ENCODE results near the gene BUB1. TPM values are rescaled to one million over a fixed set of nuclear protein-coding genes. Genes with fewer than 3 reads are reported as not detected.
A peak's percentile ranks its signal among the peaks of the same experiment; 100 is the strongest.

The BUB1 gene
- total and polyA plus RNA-seq, 9 of the 15 experiments (the other 6 are each of a cell fraction or from before 2014, with no cell fraction given), result 73.4 to 247 (median 118) TPM

- TF ChIP-seq RERE (CRISPR knock-in tag; IDR thresholded peaks at IDR 0.05; ENCODE audit: borderline replicate concordance) (no peak), HDAC1 (IDR thresholded peaks at IDR 0.05) (peak in 1 of 2 experiments; percentile 19; a peak in 1 of 4 replicates), HDAC3 (IDR thresholded peaks at IDR 0.05; ENCODE audit: borderline replicate concordance, partially characterized antibody) (no peak), ZNF133 (CRISPR knock-in tag; IDR thresholded peaks at IDR 0.05) (no peak), DMBX1 (CRISPR knock-in tag; IDR thresholded peaks at IDR 0.05; ENCODE audit: borderline replicate concordance) (peak; percentile 95), ZHX1 (conservative IDR thresholded peaks at IDR 0.05; ENCODE audit: low read length) (no peak), POU5F1 (IDR thresholded peaks at IDR 0.05; ENCODE audit: borderline replicate concordance, low read depth, low read length, partially characterized antibody) (no peak), TRIM24 (IDR thresholded peaks at IDR 0.05) (peak; percentile 66 to 76; a peak in 3 of 4 replicates), NFE2 (IDR thresholded peaks at IDR 0.05; ENCODE audit: low read depth) (no peak), ETV6 (IDR thresholded peaks at IDR 0.05; ENCODE audit: borderline replicate concordance in 1 of 2, low read depth in 2 of 2, low read length in 1 of 2) (no peak), ETV6 (CRISPR knock-in tag; IDR thresholded peaks at IDR 0.05; ENCODE audit: borderline replicate concordance) (no peak), SNRNP70 (optimal IDR thresholded peaks at IDR 0.05; ENCODE audit: low read depth, low read length) (no peak), SMC3 (conservative IDR thresholded peaks at IDR 0.05; ENCODE audit: insufficient read depth, low read depth, low read length) (no peak), ZNF445 (CRISPR knock-in tag; IDR thresholded peaks at IDR 0.05; ENCODE audit: low read depth) (no peak), SRSF7 (optimal IDR thresholded peaks at IDR 0.05; ENCODE audit: low read depth, low read length) (no peak), DNMT1 (IDR thresholded peaks at IDR 0.05) (no peak), C11orf30 (IDR thresholded peaks at IDR 0.05; ENCODE audit: low read depth) (no peak), ZC3H11A (IDR thresholded peaks at IDR 0.05; ENCODE audit: low read depth, low read length) (no peak), SETDB1 (IDR thresholded peaks at IDR 0.05; ENCODE audit: low read length) (no peak)
Measured at GRCh38 chr2:110691612-110692258, 13.9 kb upstream of the BUB1 start (continued).

Measured in K562 (cell line).